Stimulated activated naive CD4-positive, alpha-beta T cell treated with Interleukin-2 at 50 U/mL for 16 hours (primary cell): ENCODE measurements around the gene CCNB3.

Source experiments
- DNase-seq: peaks from one replicate; lab custom pipeline; 2025; lab: John Stamatoyannopoulos, UW

The CCNB3 gene

DNA sequence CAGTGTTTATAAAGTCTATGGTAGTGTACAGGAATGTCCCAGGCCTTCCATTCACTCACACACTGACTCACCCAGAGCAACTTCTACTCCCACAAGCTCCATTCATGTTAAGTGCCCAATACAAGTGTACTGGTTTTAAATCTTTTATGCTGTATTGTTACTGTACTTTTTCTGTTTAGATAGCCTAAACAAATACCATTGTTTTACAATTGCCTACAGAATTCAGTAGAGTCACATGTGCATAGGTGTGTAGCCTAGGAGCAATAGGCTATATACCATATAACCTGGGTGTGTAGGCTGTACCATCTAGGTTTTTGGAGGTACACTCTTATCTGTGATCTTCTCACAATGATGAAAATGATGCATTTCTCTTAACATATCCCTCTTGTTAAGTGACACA, 139.4 kb downstream of the CCNB3 start:
- no peak for DNase-seq

DNA sequence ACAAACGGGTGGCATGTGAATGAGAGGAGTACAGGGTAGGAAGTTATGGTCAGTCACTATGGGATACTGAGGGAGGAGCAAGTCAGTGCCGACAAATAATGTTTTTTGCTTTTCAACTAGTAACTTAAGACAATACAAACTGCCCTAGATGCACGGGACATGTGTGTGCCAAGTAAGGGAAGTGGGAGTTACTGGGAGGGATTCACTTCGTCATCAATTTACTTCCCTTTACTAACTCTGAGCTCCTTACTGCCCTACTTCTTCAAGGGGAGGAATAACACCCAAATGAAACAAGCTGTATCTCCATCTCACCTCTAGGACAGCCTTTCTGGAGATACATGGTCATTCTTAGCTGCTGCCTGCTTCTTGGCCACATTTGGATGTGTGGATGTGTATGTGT, 168.4 kb downstream of the CCNB3 start:
- no peak for DNase-seq

DNA sequence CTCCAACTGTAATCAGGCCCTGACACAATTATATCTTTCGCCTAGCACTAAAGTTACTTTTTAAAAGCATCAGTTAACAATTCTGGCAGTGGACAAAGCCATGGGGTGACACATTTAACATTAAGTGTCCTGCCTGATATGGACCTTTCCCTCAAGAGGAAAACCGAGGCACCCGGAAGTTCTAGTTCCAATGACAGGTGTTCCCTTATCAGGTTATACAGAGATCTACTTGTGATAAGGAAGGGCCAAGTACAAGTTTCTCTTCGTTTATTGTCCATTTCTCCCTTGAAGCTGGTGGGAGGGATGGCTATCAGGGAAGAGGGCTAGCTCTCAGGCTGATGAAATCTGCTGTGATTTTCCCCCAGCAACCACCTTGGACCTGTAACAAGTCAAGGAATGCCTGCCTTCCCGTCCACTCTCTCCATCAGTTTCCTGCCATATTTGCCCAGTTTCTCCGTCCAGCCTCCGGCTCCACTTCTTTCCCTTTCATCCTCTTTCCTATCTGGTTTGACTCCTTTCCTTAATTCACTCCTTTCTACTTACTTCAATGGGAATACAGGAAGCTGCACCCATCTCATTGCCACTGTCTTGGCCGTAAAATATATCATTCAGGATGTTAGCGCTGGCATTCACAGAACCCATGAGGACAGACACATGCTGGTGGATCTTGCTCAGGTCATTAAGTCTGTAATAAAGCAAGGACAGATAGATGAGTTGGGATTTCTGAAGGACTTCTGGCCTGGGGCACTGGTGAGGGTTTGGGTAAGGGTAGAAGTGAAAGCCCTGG, 171.1 kb downstream of the CCNB3 start:
- no peak for DNase-seq

GRCh38 chrX:50381729-50382415, 177.3 kb downstream of the CCNB3 start:
- no peak for DNase-seq

- no peak for DNase-seq
Measured at GRCh38 chrX:50386520-50386919, 182.0 kb downstream of the CCNB3 start.

DNA sequence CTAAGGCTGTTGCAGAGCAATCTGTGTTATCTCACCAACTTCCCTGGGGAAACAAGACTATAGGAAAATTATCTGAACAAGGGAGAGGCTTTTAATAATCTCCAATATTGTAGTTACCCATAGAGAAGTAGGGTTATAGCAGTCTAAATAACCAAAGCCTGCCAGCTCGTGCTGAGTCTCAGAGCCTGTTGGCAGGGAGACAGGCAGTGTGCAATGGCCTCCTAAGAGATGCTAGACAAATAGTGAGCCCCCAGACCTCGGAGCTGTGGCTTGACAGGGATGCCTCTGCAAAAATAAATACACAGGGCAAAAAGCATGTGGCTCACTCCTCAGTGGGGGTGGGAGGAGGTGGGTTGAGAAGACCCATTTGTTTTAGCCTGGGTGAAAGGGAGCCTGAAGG, 189.3 kb downstream of the CCNB3 start:
- DNase-seq: no peak
